Keratinocyte (primary cell): ENCODE data around the gene SELENON.

Source experiments
- CTCF ChIP-seq, 3 experiments: IDR thresholded peaks in 1 of 3; conservative IDR thresholded peaks in 1 of 3; optimal IDR thresholded peaks in 1 of 3; 2 replicates in 2 of 3; 3 replicates in 1 of 3; pipeline versions ENCODE3 to v1.5.1; 2011; ENCODE audit warnings: low read length in 3 of 3, mild to moderate bottlenecking in 3 of 3, moderate library complexity in 2 of 3, control low read depth in 1 of 3, inconsistent platforms in 1 of 3; ENCODE audit not compliant: insufficient read depth in 2 of 3; ENCODE audit errors: extremely low read depth in 1 of 3
- EZH2 ChIP-seq: IDR thresholded peaks from one replicate; pipeline ENCODE4 v1.6.1; 2012; ENCODE audit warnings: inconsistent platforms, mild to moderate bottlenecking, low read length, moderate library complexity

GRCh38 chr1:25856856-25857255, 56.9 kb downstream of the SELENON start:
- TF ChIP-seq CTCF (optimal IDR thresholded peaks at IDR 0.05 in 1 of 3, IDR thresholded peaks at IDR 0.05 in 1 of 3, conservative IDR thresholded peaks at IDR 0.05 in 1 of 3; ENCODE audit: extremely low read depth in 1 of 3, insufficient read depth in 2 of 3, low read length in 3 of 3): no peak
- TF ChIP-seq EZH2: no peak
